ENCODE measurements around the gene POU6F2. TPM values are rescaled to one million over a fixed set of nuclear protein-coding genes. Genes with fewer than 3 reads are reported as not detected.

The POU6F2 gene
- total and polyA plus RNA-seq, 12 donors = 0.03 to 0.31 (median 0.19) TPM; not detected in 9

- intact Hi-C loops (cut with DNase I) = no loop called here
These were observed 378.6 kb downstream of the POU6F2 start for GRCh38 chr7:39356172-39356925.

DNA sequence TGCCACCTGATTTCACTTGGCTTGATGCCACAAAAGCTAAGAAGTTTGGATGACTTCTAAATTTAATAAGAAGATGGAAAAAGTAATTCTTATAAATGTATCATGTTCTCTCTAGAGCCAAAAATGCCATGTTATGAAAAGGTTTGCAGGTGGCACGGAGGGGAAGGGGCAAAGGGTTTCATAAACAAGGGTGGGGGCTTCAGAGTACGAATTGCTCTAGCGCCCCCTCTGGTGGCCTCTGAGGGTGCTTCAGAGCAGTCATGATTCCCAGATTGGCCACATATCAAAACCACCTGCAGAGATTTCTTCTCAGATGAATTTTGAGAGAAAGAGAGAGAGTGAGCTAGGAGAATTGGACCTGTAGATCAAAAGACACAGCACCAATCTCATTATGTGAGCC lies 379.9 kb downstream of the POU6F2 start:
- no peak for DNase-seq
- Histone ChIP-seq H3K27me3 (no peaks in the 10 kb centered on the region), H3K9me3 (replicated peaks in 1 of 3) (no peaks in the 10 kb centered on the region), H3K36me3 (replicated peaks in 1 of 2) (no peaks in the 10 kb centered on the region), H3K4me1 (replicated peaks in 1 of 2) (no peaks in the 10 kb centered on the region), H3K4me3 (no peak overlapping the region), H3K27ac (no peak overlapping the region)
- intact Hi-C loops (cut with DNase I) = no loop called here
- TF ChIP-seq POLR2A (IDR thresholded peaks at IDR 0.05) (no peak), CTCF (IDR thresholded peaks at IDR 0.05) (no peak)
- 21 to 36% (median 24%) methylated on average over 3 of the region's 3 CpGs for WGBS, 4 donors

More at GRCh38 chr7:39356172-39356925, 378.6 kb downstream of the POU6F2 start:
- Histone ChIP-seq H3K4me1 (replicated peaks in 1 of 2) (no peaks in the 10 kb centered on the region), H3K36me3 (replicated peaks in 1 of 2) (no peaks in the 10 kb centered on the region), H3K27me3 (no peaks in the 10 kb centered on the region), H3K9me3 (replicated peaks in 1 of 3) (no peaks in the 10 kb centered on the region), H3K27ac (no peak overlapping the region), H3K4me3 (no peak overlapping the region)
- WGBS, 4 donors = 78 to 84% (median 81%) methylated on average over 7 of the region's 7 CpGs
- no peak for DNase-seq
- TF ChIP-seq CTCF (IDR thresholded peaks at IDR 0.05) (no peak), POLR2A (IDR thresholded peaks at IDR 0.05) (no peak)

DNA sequence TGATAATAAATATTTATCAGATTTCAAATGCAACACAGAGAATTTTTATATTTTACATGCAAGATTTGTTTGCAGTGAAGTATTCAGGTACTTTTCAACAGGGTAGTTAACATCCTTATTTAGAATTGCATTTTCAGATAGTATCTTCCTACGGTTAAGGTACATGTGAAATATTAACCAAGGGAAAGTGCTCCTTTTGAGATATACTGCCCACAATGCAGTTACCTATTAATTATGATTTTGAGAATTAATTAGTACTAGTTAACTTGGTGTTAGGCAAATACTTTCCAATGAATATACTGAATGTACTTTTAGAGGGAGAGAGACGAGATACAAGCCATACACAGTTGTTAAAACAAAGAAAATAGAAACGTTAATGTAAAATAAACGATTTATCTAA lies 382.3 kb downstream of the POU6F2 start:
- no peaks in the 10 kb centered on the region for H3K27me3 ChIP-seq
- intact Hi-C loops (cut with DNase I) = no loop called here
- 51 to 64% (median 53%) methylated on average over 4 of the region's 4 CpGs for WGBS, 4 donors
- H3K4me1 ChIP-seq (replicated peaks in 1 of 2) = no peaks in the 10 kb centered on the region
- TF ChIP-seq CTCF (IDR thresholded peaks at IDR 0.05) (no peak), POLR2A (IDR thresholded peaks at IDR 0.05) (no peak)
- no peak for DNase-seq
- no peak overlapping the region for H3K4me3 ChIP-seq
- no peak overlapping the region for H3K27ac ChIP-seq
- no peaks in the 10 kb centered on the region for H3K9me3 ChIP-seq (replicated peaks in 1 of 3)
- no peaks in the 10 kb centered on the region for H3K36me3 ChIP-seq (replicated peaks in 1 of 2)

- H3K27ac ChIP-seq = no peak overlapping the region
- WGBS, 4 donors = 68 to 83% (median 71%) methylated on average over 1 of the region's 1 CpG
- intact Hi-C loops (cut with DNase I) = no loop called here
- H3K27me3 ChIP-seq = no peaks in the 10 kb centered on the region
- H3K4me1 ChIP-seq (replicated peaks in 1 of 2) = no peaks in the 10 kb centered on the region
- no peak for TF ChIP-seq CTCF (IDR thresholded peaks at IDR 0.05)
- TF ChIP-seq POLR2A (IDR thresholded peaks at IDR 0.05) = no peak
- H3K36me3 ChIP-seq (replicated peaks in 1 of 2) = no peaks in the 10 kb centered on the region
- no peak for DNase-seq
- no peak overlapping the region for H3K4me3 ChIP-seq
- H3K9me3 ChIP-seq (replicated peaks in 1 of 3) = no peaks in the 10 kb centered on the region
These were observed 383.1 kb downstream of the POU6F2 start for GRCh38 chr7:39360766-39361165.
